Measurements from ENCODE around the gene HCRT.

HCRT gene

GRCh38 chr17:42136654-42137051 is 48.6 kb downstream of the HCRT start:
- peaks cover 61% of the 10 kb centered on the region for H3K4me1 ChIP-seq (ENCODE audit: low read depth, poor library complexity, severe bottlenecking)
- no peak for TF ChIP-seq CTCF (conservative IDR thresholded peaks at IDR 0.05; ENCODE audit: low read depth, low read length)
- H4K20me1 ChIP-seq (ENCODE audit: insufficient read depth), result peaks cover 19% of the 10 kb centered on the region; the same call in 1 of the 2 replicates

GRCh38 chr17:42135664-42136653 is 49.3 kb downstream of the HCRT start:
- Histone ChIP-seq H3K4me1 (ENCODE audit: low read depth, poor library complexity, severe bottlenecking) (peaks cover 67% of the 10 kb centered on the region), H4K20me1 (ENCODE audit: insufficient read depth) (peaks cover 19% of the 10 kb centered on the region; the same call in 1 of the 2 replicates), H3K27ac (no peak overlapping the region), H2AFZ (ENCODE audit: low read depth) (no peak overlapping the region), H3K9ac (no peak overlapping the region), H3K36me3 (ENCODE audit: insufficient read depth) (no peaks in the 10 kb centered on the region), H3K4me2 (peak overlapping the region; percentile 4; the same call in 1 of the 2 replicates), H3K4me3 (IDR thresholded peaks at IDR 0.05; ENCODE audit: insufficient read depth, low read depth, low read length) (no peak overlapping the region), H3K79me2 (ENCODE audit: insufficient read depth, low read depth) (peaks cover 76% of the 10 kb centered on the region), H3K27me3 (ENCODE audit: insufficient read depth, low read depth) (no peaks in the 10 kb centered on the region)
- no peak for TF ChIP-seq CTCF (conservative IDR thresholded peaks at IDR 0.05; ENCODE audit: low read depth, low read length)

More at GRCh38 chr17:42136654-42137051, 48.6 kb downstream of the HCRT start:
- no peaks in the 10 kb centered on the region for H3K27me3 ChIP-seq (ENCODE audit: insufficient read depth, low read depth)
- H3K9ac ChIP-seq, result no peak overlapping the region
- no peaks in the 10 kb centered on the region for H3K36me3 ChIP-seq (ENCODE audit: insufficient read depth)
- H3K27ac ChIP-seq, result no peak overlapping the region
- no peak overlapping the region for H3K4me2 ChIP-seq
- H2AFZ ChIP-seq (ENCODE audit: low read depth), result no peak overlapping the region
- H3K4me3 ChIP-seq (IDR thresholded peaks at IDR 0.05; ENCODE audit: insufficient read depth, low read depth, low read length), result no peak overlapping the region
- peaks cover 72% of the 10 kb centered on the region for H3K79me2 ChIP-seq (ENCODE audit: insufficient read depth, low read depth)

- Histone ChIP-seq H3K27ac (no peak overlapping the region; the same call in 1 of the 2 replicates), H3K27me3 (ENCODE audit: insufficient read depth, low read depth) (no peaks in the 10 kb centered on the region), H3K79me2 (ENCODE audit: insufficient read depth, low read depth) (peaks cover 74% of the 10 kb centered on the region), H4K20me1 (ENCODE audit: insufficient read depth) (peaks cover 19% of the 10 kb centered on the region; the same call in 1 of the 2 replicates), H2AFZ (ENCODE audit: low read depth) (no peak overlapping the region), H3K36me3 (ENCODE audit: insufficient read depth) (no peaks in the 10 kb centered on the region), H3K4me2 (peak overlapping the region; percentile 4; the same call in 1 of the 2 replicates), H3K4me3 (IDR thresholded peaks at IDR 0.05; ENCODE audit: insufficient read depth, low read depth, low read length) (no peak overlapping the region), H3K9ac (no peak overlapping the region), H3K4me1 (ENCODE audit: low read depth, poor library complexity, severe bottlenecking) (peaks cover 76% of the 10 kb centered on the region)
- no peak for TF ChIP-seq CTCF (conservative IDR thresholded peaks at IDR 0.05; ENCODE audit: low read depth, low read length)
Observed at GRCh38 chr17:42135151-42135550, 50.1 kb downstream of the HCRT start.
